H1 (cell line): ENCODE measurements around the gene FAM193B. TPM values are rescaled to one million over a fixed set of nuclear protein-coding genes. Genes with fewer than 3 reads are reported as not detected.

Experiments
- CTCF ChIA-PET: fragments of 300-600 bp; sonication (Branson Sonifier 250); formaldehyde crosslinking; loops from one replicate; lab custom pipeline; 2021; ENCODE audit not compliant: partially characterized antibody; lab: Charles Lee
- POLR2A ChIA-PET: fragments of 300-600 bp; sonication (Branson Sonifier 250); formaldehyde crosslinking; loops from one replicate; lab custom pipeline; 2021; ENCODE audit warnings: inconsistent platforms; ENCODE audit not compliant: partially characterized antibody; lab: Charles Lee
- DNase-seq, 2 experiments: peaks; one replicate each; pipeline versions ENCODE4 v3.0.0 to v3.0.0-alpha.2; 2010 to 2022; ENCODE audit warnings: low spot score in 2 of 2, low read depth in 1 of 2, mixed read lengths in 1 of 2
- FAIRE-seq: peaks from 2 replicates; lab custom pipeline; 2011; peaks lifted over from hg19 to GRCh38; lab: Jason Lieb, UNC
- H2AFZ ChIP-seq: 2 replicates; pipeline ENCODE4 v1.8.1; 2012; ENCODE audit warnings: low read length, inconsistent platforms
- H2AK5ac ChIP-seq: 2 replicates; pipeline ENCODE4 v1.6.1; 2013; ENCODE audit warnings: low read depth, low read length
- H2BK120ac ChIP-seq: replicated peaks from 2 replicates; pipeline ENCODE3; 2013; ENCODE audit warnings: low read depth, low read length, inconsistent platforms
- H2BK12ac ChIP-seq: 2 replicates; pipeline ENCODE4 v1.6.1; 2013; ENCODE audit warnings: low read depth, low read length
- H2BK15ac ChIP-seq: 2 replicates; pipeline ENCODE4 v1.6.1; 2013; ENCODE audit warnings: low read length
- H2BK20ac ChIP-seq: 2 replicates; pipeline ENCODE4 v1.6.1; 2013; ENCODE audit warnings: low read length
- H2BK5ac ChIP-seq: 2 replicates; pipeline ENCODE4 v1.6.1; 2013; ENCODE audit warnings: low read depth, low read length
- H3K14ac ChIP-seq: 2 replicates; pipeline ENCODE4 v1.6.1; 2013; ENCODE audit warnings: inconsistent platforms; ENCODE audit not compliant: insufficient read length
- H3K18ac ChIP-seq: 2 replicates; pipeline ENCODE4 v1.6.1; 2013; ENCODE audit warnings: low read length; ENCODE audit errors: extremely low read depth
- H3K23ac ChIP-seq: 2 replicates; pipeline ENCODE4 v1.6.1; 2013; ENCODE audit warnings: inconsistent platforms; ENCODE audit not compliant: insufficient read length
- H3K23me2 ChIP-seq: 2 replicates; pipeline ENCODE4 v1.6.1; 2013; ENCODE audit warnings: low read depth, low read length
- H3K27ac ChIP-seq: 2 replicates; pipeline ENCODE4 v1.6.1; 2011; ENCODE audit warnings: low read depth, low read length, inconsistent platforms
- H3K27me3 ChIP-seq, 4 experiments: replicated peaks in 1 of 4; 1 replicate in 1 of 4; 2 replicates in 3 of 4; pipeline versions ENCODE4 v1.6.1 to v1.8.1; 2011 to 2013; ENCODE audit warnings: low read length in 3 of 4, mild to moderate bottlenecking in 3 of 4, inconsistent platforms in 2 of 4, mixed read lengths in 2 of 4, moderate library complexity in 1 of 4; ENCODE audit not compliant: control insufficient read depth in 3 of 4, insufficient read depth in 3 of 4; ENCODE audit errors: extremely low read depth in 1 of 4
- H3K36me3 ChIP-seq, 4 experiments: 2 replicates each; pipeline versions ENCODE4 v1.6.1 to v1.8.1; 2011 to 2013; ENCODE audit warnings: mild to moderate bottlenecking in 4 of 4, low read length in 3 of 4, moderate library complexity in 2 of 4, control low read depth in 1 of 4, inconsistent platforms in 1 of 4; ENCODE audit not compliant: insufficient read depth in 4 of 4, control insufficient read depth in 2 of 4
- H3K4ac ChIP-seq: replicated peaks from 2 replicates; pipeline ENCODE3; 2013; ENCODE audit warnings: low read length, low read depth, mixed read lengths, inconsistent platforms; ENCODE audit not compliant: insufficient read length
- H3K4me1 ChIP-seq, 4 experiments: replicated peaks in 1 of 4; 1 replicate in 1 of 4; 2 replicates in 3 of 4; pipeline versions ENCODE4 v1.6.1 to v1.8.1; 2011 to 2013; ENCODE audit warnings: low read length in 3 of 4, inconsistent platforms in 2 of 4, mixed read lengths in 1 of 4; ENCODE audit not compliant: insufficient read depth in 4 of 4, control insufficient read depth in 3 of 4
- H3K4me2 ChIP-seq, 2 experiments: 2 replicates each; pipeline versions ENCODE4 v1.6.1 to v1.8.1; 2011 to 2013; ENCODE audit warnings: low read depth in 2 of 2, low read length in 2 of 2, control low read depth in 1 of 2, inconsistent platforms in 1 of 2, mild to moderate bottlenecking in 1 of 2; ENCODE audit not compliant: insufficient read depth in 1 of 2
- H3K4me3 ChIP-seq, 4 experiments: fragments of 200-600, 300-600 bp in 1 of 4; sonication (generic), shearing (Covaris generic), sonication (Bioruptor Twin) in 1 of 4; 2 replicates each; pipeline versions ENCODE4 v1.5.1 to v1.8.1; 2011 to 2016; ENCODE audit warnings: low read length in 4 of 4, low read depth in 3 of 4, control low read depth in 2 of 4, inconsistent platforms in 2 of 4, mild to moderate bottlenecking in 2 of 4, mixed read lengths in 1 of 4, moderate library complexity in 1 of 4; ENCODE audit not compliant: insufficient read depth in 2 of 4; ENCODE audit errors: extremely low read depth in 1 of 4
- H3K56ac ChIP-seq: replicated peaks from 2 replicates; pipeline ENCODE3; 2013; ENCODE audit warnings: low read depth, mild to moderate bottlenecking, mixed read lengths, low read length, inconsistent platforms; ENCODE audit not compliant: insufficient read length
- H3K79me1 ChIP-seq: 2 replicates; pipeline ENCODE4 v1.6.1; 2013; ENCODE audit warnings: low read depth, low read length, control low read depth
- H3K79me2 ChIP-seq, 2 experiments: 2 replicates each; pipeline versions ENCODE4 v1.6.1 to v1.8.1; 2012 to 2013; ENCODE audit warnings: low read length in 2 of 2, mild to moderate bottlenecking in 2 of 2, inconsistent platforms in 1 of 2; ENCODE audit not compliant: insufficient read depth in 2 of 2, control insufficient read depth in 1 of 2
- H3K9ac ChIP-seq, 4 experiments: replicated peaks in 1 of 4; 1 replicate in 1 of 4; 2 replicates in 3 of 4; pipeline versions ENCODE4 v1.6.1 to v1.8.1; 2011 to 2013; ENCODE audit warnings: low read depth in 3 of 4, low read length in 3 of 4, control low read depth in 2 of 4, mild to moderate bottlenecking in 2 of 4, moderate library complexity in 2 of 4, inconsistent platforms in 1 of 4; ENCODE audit errors: extremely low read depth in 1 of 4
- H3K9me3 ChIP-seq, 2 experiments: 2 replicates each; pipeline versions ENCODE4 v1.6.1 to v1.8.1; 2012 to 2013; ENCODE audit warnings: mild to moderate bottlenecking in 2 of 2, moderate library complexity in 2 of 2, control low read depth in 1 of 2, inconsistent platforms in 1 of 2, low read depth in 1 of 2, low read length in 1 of 2, mixed read lengths in 1 of 2; ENCODE audit not compliant: insufficient read depth in 2 of 2
- H4K20me1 ChIP-seq, 2 experiments: replicated peaks in 1 of 2; 2 replicates each; pipeline versions ENCODE3 to v1.8.1; 2011 to 2013; ENCODE audit warnings: inconsistent platforms in 2 of 2, low read length in 2 of 2, mild to moderate bottlenecking in 1 of 2; ENCODE audit not compliant: insufficient read depth in 2 of 2, control insufficient read depth in 1 of 2
- H4K5ac ChIP-seq: 2 replicates; pipeline ENCODE4 v1.6.1; 2013; ENCODE audit warnings: low read length, low read depth, mixed read lengths, inconsistent platforms; ENCODE audit not compliant: insufficient read length
- H4K8ac ChIP-seq: 2 replicates; pipeline ENCODE4 v1.8.0; 2013; ENCODE audit warnings: mild to moderate bottlenecking, moderate library complexity, low read length, inconsistent platforms; ENCODE audit not compliant: insufficient read depth; ENCODE audit errors: extremely low read depth
- H4K91ac ChIP-seq: replicated peaks from 2 replicates; pipeline ENCODE3; 2013; ENCODE audit warnings: low read length, mixed read lengths, inconsistent platforms; ENCODE audit not compliant: insufficient read length
- ATF2 ChIP-seq: IDR thresholded peaks from 2 replicates; pipeline ENCODE4 v1.6.1; 2012; ENCODE audit warnings: low read length, inconsistent platforms
- BACH1 ChIP-seq: IDR thresholded peaks from 2 replicates; pipeline ENCODE4 v1.6.1; 2012; ENCODE audit warnings: low read length, improper control_type of control experiment
- BRCA1 ChIP-seq: IDR thresholded peaks from 2 replicates; pipeline ENCODE4 v1.6.1; 2012; ENCODE audit warnings: low read depth, low read length, improper control_type of control experiment
- E2F6 ChIP-seq: IDR thresholded peaks from 2 replicates; pipeline ENCODE4 v1.6.1; 2012; ENCODE audit warnings: inconsistent platforms
- GTF2F1 ChIP-seq: IDR thresholded peaks from 2 replicates; pipeline ENCODE4 v1.6.1; 2012; ENCODE audit warnings: low read depth, low read length, improper control_type of control experiment, borderline replicate concordance
- HDAC2 ChIP-seq, 2 experiments: fragments of 300-600 bp in 1 of 2; sonication (generic) in 1 of 2; IDR thresholded peaks; 2 replicates each; pipeline ENCODE4 v1.6.1; 2011 to 2012; ENCODE audit warnings: low read depth in 2 of 2, low read length in 2 of 2, mild to moderate bottlenecking in 2 of 2, moderate library complexity in 2 of 2, borderline replicate concordance in 1 of 2, inconsistent platforms in 1 of 2
- NANOG ChIP-seq: IDR thresholded peaks from 2 replicates; pipeline ENCODE4 v1.6.1; 2011; ENCODE audit warnings: low read length, low read depth, mild to moderate bottlenecking, inconsistent platforms; ENCODE audit not compliant: insufficient read depth, poor library complexity, severe bottlenecking
- POLR2AphosphoS5 ChIP-seq: IDR thresholded peaks from 2 replicates; pipeline ENCODE4 v1.6.1; 2011; ENCODE audit warnings: low read depth, low read length
- RXRA ChIP-seq: IDR thresholded peaks from 2 replicates; pipeline ENCODE4 v1.6.1; 2011; ENCODE audit warnings: low read depth, mild to moderate bottlenecking, low read length, moderate library complexity; ENCODE audit not compliant: insufficient read depth
- SIRT6 ChIP-seq: IDR thresholded peaks from one replicate; pipeline ENCODE4 v1.7.1; 2012; ENCODE audit warnings: low read length, inconsistent platforms
- WGBS, 2 experiments: shearing (Covaris generic) in 1 of 2; methylation state at CpG; one replicate each; pipeline versions ENCODE4 v1.1.6 to v1.1.7; 2013 to 2015; ENCODE audit warnings: low lambda C conversion rate in 2 of 2, mixed read lengths in 2 of 2, inconsistent platforms in 1 of 2, low coverage in 1 of 2, missing lambda C conversion rate in 1 of 2; ENCODE audit not compliant: insufficient replicate concordance in 2 of 2, insufficient coverage in 1 of 2, insufficient read length in 1 of 2; ENCODE audit errors: extremely low coverage in 1 of 2, missing lambda C conversion rate in 1 of 2; 5-methylcytosine and 5-hydroxymethylcytosine counted together
- polyA plus RNA-seq, 7 experiments: library from polyadenylated mRNA; depleted of rRNA in 3 of 7; stranded (reverse) in 5 of 7; unstranded in 2 of 7; fragments of >200 nt in 5 of 7; fragments of 200-250 nt in 2 of 7; gene quantifications; 1 replicate in 5 of 7; 2 replicates in 1 of 7; 4 replicates in 1 of 7; pipeline versions ENCODE4 v1.2.1 to v1.2.3, GENCODE V29; 2011 to 2013; ENCODE audit warnings: missing spikeins in 2 of 7, mixed read lengths in 2 of 7
- total RNA-seq: library from RNA; stranded (reverse); fragmentation: NEBNext Ultra II Directional; extraction: Animal tissue kit (Norgen Biotek cat#: 25700); gene quantifications from 2 replicates; pipeline ENCODE4 v1.2.1, GENCODE V29; 2021

FAM193B gene
- total and polyA plus RNA-seq, 2 of the 8 experiments (the other 6 are each of a cell fraction or from before 2014, with no cell fraction given), result 49.9 to 69.8 TPM

DNA sequence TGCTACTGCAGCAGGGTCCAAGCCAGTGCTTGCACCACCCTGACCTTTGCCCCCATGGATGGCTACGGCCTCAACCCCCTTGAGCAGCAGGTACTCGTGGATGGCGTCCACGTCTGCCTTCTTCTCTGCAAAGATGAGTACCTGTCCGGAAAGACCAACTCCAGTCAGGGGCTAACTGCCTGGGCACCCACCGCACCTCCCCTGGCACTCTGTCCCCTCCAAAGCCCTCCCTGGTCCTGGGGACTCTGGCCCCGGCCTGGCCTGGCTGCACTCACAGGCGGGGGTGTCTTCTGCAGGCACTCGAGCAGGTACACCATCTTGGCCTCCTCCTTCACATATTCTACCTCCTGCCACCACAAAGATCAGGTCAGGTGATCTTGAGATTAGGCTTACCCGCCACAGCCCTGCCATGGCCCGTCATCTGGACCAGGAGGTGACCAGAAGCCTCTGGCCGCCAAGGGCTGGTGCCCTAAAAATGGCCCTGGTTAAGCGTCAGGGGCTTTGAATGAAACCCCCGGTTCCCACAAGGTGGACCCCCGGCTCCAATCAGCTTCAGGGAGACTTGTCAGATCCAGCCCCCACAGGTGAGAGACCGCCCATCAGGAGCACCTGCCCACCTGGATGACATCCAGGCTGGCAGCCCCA is 41.5 kb downstream of the FAM193B start:
- 77% methylated on average over 16 of the region's 16 CpGs; no CpG with 5 or more reads in 1 of the 2 experiments for whole genome bisulfite sequencing, 2 experiments
- TF ChIP-seq BRCA1 (no peak), GTF2F1 (no peak), BACH1 (no peak), ATF2 (no peak), HDAC2 (IDR thresholded peaks at IDR 0.05; ENCODE audit: borderline replicate concordance in 1 of 2, low read depth in 2 of 2, low read length in 2 of 2) (no peak), SIRT6 (no peak), E2F6 (no peak), POLR2AphosphoS5 (no peak), NANOG (no peak), RXRA (no peak)

More for the DNA sequence above, 41.5 kb downstream of the FAM193B start:
- Histone ChIP-seq H3K56ac (no peak overlapping the region), H2BK120ac (no peak overlapping the region), H3K4me3 (no peak overlapping the region), H4K8ac (no peak overlapping the region), H3K14ac (no peak overlapping the region), H2AFZ (no peak overlapping the region), H3K23me2 (peaks cover 8% of the 10 kb centered on the region), H3K9me3 (no peaks in the 10 kb centered on the region), H2AK5ac (no peak overlapping the region), H3K23ac (no peak overlapping the region), H3K27me3 (no peaks in the 10 kb centered on the region), H3K79me1 (peaks cover 5% of the 10 kb centered on the region; the same call in 1 of the 2 replicates), H3K9ac (no peak overlapping the region), H4K20me1 (peaks cover 0 to 19% of the 10 kb centered on the region in 2 experiments), H3K36me3 (peaks cover 27 to 50% (median 48%) of the 10 kb centered on the region in 4 experiments), H2BK20ac (no peak overlapping the region), H3K79me2 (peaks cover 0 to 9% of the 10 kb centered on the region in 2 experiments; a peak in 1 of 4 replicates), H4K5ac (no peak overlapping the region), H4K91ac (no peak overlapping the region), H3K4ac (no peak overlapping the region), H2BK12ac (no peak overlapping the region), H3K18ac (no peak overlapping the region), H2BK15ac (no peak overlapping the region), H2BK5ac (peak overlapping the region; percentile 24; the same call in 1 of the 2 replicates), H3K4me2 (no peak overlapping the region), H3K27ac (no peak overlapping the region), H3K4me1 (peaks cover 4 to 18% (median 12%) of the 10 kb centered on the region in 4 experiments; a peak in 6 of 7 replicates)
- no peak for DNase-seq
- ChIA-PET POLR2A (interaction anchor here (4.7 to 65.5 kb wide), 2 partner anchors 9 to 44 kb away, joined by 46 to 3349 read pairs; partner anchors contain the start of genes DBN1, PDLIM7 and PRR7), CTCF (interaction anchor here (1.0 to 20.8 kb wide), 2 partner anchors 11 to 23 kb away, joined by 3 to 306 read pairs; no protein-coding TSS in a partner anchor)
- FAIRE-seq, result no peak
